ENCODE data around the gene PLPPR4.

GRCh38 chr1:99250728-99251127 lies 13.6 kb upstream of the PLPPR4 start:
- no peak for TF ChIP-seq ZBTB33 (IDR thresholded peaks at IDR 0.05; ENCODE audit: extremely low read depth, insufficient replicate concordance, low read length)
- no peak for TF ChIP-seq CTCF (IDR thresholded peaks at IDR 0.05 in 2 of 3, conservative IDR thresholded peaks at IDR 0.05 in 1 of 3; ENCODE audit: borderline replicate concordance in 1 of 3, insufficient read depth in 1 of 3, low read depth in 2 of 3, low read length in 2 of 3)
- TF ChIP-seq POLR2A (IDR thresholded peaks at IDR 0.05; ENCODE audit: borderline replicate concordance, extremely low read depth, insufficient read depth, insufficient read length) = no peak
- no peak for TF ChIP-seq EZH2 (IDR thresholded peaks at IDR 0.05)

All from HCT116 (cell line).